Measurements from ENCODE around the gene ABCA5. TPM values are rescaled to one million over a fixed set of nuclear protein-coding genes. Genes with fewer than 3 reads are reported as not detected.
A peak's percentile ranks its signal among the peaks of the same experiment; 100 is the strongest.

Gene ABCA5
- total and polyA plus RNA-seq, 2 of the 13 experiments (the other 11 are each of a cell fraction or from before 2014, with no cell fraction given): 9.7 to 10.1 TPM

GRCh38 chr17:69326377-69327059 lies 415 bp downstream of the ABCA5 start (continued):
- TF ChIP-seq ZNF646 (CRISPR knock-in tag; IDR thresholded peaks at IDR 0.05) (0 out of 2 replicates have a peak, but pooled peaks have one; percentile 18), KDM6A (CRISPR knock-in tag; IDR thresholded peaks at IDR 0.05; ENCODE audit: low read depth) (no peak), NFE2 (CRISPR knock-in tag; IDR thresholded peaks at IDR 0.05) (no peak), CHD2 (IDR thresholded peaks at IDR 0.05; ENCODE audit: low read depth, low read length) (no peak), ZNF33B (CRISPR knock-in tag; IDR thresholded peaks at IDR 0.05) (no peak; the same call in 1 of the 2 replicates), RARA (CRISPR knock-in tag; IDR thresholded peaks at IDR 0.05) (no peak), ZNF3 (CRISPR knock-in tag; IDR thresholded peaks at IDR 0.05) (no peak), ZNF563 (CRISPR knock-in tag; IDR thresholded peaks at IDR 0.05) (no peak), RBM39 (IDR thresholded peaks at IDR 0.05; ENCODE audit: low read depth, low read length, poor library complexity, severe bottlenecking) (peak; percentile 41), ZBTB7A (CRISPR knock-in tag; IDR thresholded peaks at IDR 0.05) (peak; percentile 64; the same call in 1 of the 2 replicates), ZSCAN20 (CRISPR knock-in tag; IDR thresholded peaks at IDR 0.05; ENCODE audit: borderline replicate concordance) (no peak)
- TF ChIP-seq, protein P1, sequence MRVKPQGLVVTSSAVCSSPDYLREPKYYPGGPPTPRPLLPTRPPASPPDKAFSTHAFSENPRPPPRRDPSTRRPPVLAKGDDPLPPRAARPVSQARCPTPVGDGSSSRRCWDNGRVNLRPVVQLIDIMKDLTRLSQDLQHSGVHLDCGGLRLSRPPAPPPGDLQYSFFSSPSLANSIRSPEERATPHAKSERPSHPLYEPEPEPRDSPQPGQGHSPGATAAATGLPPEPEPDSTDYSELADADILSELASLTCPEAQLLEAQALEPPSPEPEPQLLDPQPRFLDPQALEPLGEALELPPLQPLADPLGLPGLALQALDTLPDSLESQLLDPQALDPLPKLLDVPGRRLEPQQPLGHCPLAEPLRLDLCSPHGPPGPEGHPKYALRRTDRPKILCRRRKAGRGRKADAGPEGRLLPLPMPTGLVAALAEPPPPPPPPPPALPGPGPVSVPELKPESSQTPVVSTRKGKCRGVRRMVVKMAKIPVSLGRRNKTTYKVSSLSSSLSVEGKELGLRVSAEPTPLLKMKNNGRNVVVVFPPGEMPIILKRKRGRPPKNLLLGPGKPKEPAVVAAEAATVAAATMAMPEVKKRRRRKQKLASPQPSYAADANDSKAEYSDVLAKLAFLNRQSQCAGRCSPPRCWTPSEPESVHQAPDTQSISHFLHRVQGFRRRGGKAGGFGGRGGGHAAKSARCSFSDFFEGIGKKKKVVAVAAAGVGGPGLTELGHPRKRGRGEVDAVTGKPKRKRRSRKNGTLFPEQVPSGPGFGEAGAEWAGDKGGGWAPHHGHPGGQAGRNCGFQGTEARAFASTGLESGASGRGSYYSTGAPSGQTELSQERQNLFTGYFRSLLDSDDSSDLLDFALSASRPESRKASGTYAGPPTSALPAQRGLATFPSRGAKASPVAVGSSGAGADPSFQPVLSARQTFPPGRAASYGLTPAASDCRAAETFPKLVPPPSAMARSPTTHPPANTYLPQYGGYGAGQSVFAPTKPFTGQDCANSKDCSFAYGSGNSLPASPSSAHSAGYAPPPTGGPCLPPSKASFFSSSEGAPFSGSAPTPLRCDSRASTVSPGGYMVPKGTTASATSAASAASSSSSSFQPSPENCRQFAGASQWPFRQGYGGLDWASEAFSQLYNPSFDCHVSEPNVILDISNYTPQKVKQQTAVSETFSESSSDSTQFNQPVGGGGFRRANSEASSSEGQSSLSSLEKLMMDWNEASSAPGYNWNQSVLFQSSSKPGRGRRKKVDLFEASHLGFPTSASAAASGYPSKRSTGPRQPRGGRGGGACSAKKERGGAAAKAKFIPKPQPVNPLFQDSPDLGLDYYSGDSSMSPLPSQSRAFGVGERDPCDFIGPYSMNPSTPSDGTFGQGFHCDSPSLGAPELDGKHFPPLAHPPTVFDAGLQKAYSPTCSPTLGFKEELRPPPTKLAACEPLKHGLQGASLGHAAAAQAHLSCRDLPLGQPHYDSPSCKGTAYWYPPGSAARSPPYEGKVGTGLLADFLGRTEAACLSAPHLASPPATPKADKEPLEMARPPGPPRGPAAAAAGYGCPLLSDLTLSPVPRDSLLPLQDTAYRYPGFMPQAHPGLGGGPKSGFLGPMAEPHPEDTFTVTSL (CRISPR knock-in tag; IDR thresholded peaks at IDR 0.05; ENCODE audit: borderline replicate concordance): peak; percentile 75; the same call in 1 of the 2 replicates
- TF ChIP-seq, protein P2, sequence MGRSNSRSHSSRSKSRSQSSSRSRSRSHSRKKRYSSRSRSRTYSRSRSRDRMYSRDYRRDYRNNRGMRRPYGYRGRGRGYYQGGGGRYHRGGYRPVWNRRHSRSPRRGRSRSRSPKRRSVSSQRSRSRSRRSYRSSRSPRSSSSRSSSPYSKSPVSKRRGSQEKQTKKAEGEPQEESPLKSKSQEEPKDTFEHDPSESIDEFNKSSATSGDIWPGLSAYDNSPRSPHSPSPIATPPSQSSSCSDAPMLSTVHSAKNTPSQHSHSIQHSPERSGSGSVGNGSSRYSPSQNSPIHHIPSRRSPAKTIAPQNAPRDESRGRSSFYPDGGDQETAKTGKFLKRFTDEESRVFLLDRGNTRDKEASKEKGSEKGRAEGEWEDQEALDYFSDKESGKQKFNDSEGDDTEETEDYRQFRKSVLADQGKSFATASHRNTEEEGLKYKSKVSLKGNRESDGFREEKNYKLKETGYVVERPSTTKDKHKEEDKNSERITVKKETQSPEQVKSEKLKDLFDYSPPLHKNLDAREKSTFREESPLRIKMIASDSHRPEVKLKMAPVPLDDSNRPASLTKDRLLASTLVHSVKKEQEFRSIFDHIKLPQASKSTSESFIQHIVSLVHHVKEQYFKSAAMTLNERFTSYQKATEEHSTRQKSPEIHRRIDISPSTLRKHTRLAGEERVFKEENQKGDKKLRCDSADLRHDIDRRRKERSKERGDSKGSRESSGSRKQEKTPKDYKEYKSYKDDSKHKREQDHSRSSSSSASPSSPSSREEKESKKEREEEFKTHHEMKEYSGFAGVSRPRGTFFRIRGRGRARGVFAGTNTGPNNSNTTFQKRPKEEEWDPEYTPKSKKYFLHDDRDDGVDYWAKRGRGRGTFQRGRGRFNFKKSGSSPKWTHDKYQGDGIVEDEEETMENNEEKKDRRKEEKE (IDR thresholded peaks at IDR 0.05): no peak
